ENCODE measurements around the gene ARHGAP10. TPM values are rescaled to one million over a fixed set of nuclear protein-coding genes. Genes with fewer than 3 reads are reported as not detected.

Gene ARHGAP10
- total RNA-seq, 1 donor from 2014 or later: 4.6 TPM

DNA sequence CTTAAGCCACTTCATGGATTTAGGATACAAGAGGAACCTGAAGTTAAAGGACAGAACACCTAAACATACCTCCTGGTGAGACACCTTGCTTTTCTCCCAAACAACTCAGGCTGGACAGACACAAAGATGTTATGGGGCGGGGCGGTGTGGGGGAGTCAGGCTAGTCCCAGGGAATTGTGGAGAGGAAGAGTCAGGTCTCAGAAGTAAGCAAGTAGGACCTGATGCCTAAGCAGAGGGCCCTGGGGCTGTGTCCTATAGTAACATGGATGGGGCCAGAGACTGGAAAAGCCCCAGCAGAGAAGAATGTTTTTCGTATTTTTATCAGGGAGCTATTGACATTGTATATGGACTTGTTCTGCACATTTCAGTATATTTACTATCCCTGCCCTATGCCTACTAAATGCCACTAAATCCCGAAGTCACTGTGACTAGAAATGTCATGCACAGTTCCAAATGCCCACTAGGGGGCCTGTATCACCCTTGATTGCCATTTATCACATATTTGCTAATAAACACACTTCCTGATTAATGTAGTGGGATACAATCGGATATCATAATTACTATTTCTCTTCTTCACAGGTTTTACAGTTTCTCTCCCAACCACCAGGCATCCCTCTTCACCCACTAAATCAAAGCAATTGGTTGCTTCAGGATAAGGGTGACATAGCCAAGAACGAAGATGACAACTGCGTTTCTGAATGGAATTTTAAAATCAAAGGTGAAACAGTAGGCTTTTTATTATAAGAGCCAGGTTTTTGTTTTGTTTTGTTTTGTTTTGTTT is 23.8 kb upstream of the ARHGAP10 start:
- H3K36me3 Mint-ChIP-seq (ENCODE audit: low read depth, unreplicated experiment): no peaks in the 10 kb centered on the region
- H3K9me3 Mint-ChIP-seq (ENCODE audit: unreplicated experiment): no peaks in the 10 kb centered on the region
- H3K4me3 Mint-ChIP-seq (ENCODE audit: unreplicated experiment): no peak overlapping the region
- no peaks in the 10 kb centered on the region for H3K27me3 Mint-ChIP-seq (ENCODE audit: unreplicated experiment)
- DNase-seq (ENCODE audit: low spot score): peak; percentile 35
- H3K4me1 Mint-ChIP-seq (ENCODE audit: unreplicated experiment): no peaks in the 10 kb centered on the region
- TF ChIP-seq, protein P1, sequence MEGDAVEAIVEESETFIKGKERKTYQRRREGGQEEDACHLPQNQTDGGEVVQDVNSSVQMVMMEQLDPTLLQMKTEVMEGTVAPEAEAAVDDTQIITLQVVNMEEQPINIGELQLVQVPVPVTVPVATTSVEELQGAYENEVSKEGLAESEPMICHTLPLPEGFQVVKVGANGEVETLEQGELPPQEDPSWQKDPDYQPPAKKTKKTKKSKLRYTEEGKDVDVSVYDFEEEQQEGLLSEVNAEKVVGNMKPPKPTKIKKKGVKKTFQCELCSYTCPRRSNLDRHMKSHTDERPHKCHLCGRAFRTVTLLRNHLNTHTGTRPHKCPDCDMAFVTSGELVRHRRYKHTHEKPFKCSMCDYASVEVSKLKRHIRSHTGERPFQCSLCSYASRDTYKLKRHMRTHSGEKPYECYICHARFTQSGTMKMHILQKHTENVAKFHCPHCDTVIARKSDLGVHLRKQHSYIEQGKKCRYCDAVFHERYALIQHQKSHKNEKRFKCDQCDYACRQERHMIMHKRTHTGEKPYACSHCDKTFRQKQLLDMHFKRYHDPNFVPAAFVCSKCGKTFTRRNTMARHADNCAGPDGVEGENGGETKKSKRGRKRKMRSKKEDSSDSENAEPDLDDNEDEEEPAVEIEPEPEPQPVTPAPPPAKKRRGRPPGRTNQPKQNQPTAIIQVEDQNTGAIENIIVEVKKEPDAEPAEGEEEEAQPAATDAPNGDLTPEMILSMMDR (IDR thresholded peaks at IDR 0.05; ENCODE audit: unreplicated experiment): peak; percentile 91
- H3K27ac Mint-ChIP-seq (ENCODE audit: unreplicated experiment): no peak overlapping the region

DNA sequence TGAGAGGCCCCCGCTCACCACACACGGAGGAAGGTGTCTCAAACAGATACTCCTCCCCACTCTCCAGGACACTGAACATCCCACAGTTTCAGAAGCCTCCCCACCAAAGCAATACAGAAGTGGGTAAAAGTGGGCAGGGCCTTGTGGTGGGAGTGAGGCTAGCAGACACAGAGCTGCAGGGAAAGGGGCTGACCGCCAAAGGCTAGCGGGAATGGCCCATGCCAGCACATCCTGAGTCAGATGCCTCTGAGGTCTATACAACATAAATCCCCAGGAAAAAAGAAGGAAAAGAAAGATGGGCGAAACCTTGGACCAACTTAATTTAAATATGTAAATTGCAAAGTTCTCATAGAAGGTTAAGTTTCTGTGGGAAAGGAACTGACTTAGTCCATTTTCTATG is 21.9 kb upstream of the ARHGAP10 start:
- Mint-ChIP-seq H3K36me3 (ENCODE audit: low read depth, unreplicated experiment) (no peaks in the 10 kb centered on the region), H3K4me3 (ENCODE audit: unreplicated experiment) (no peak overlapping the region), H3K27me3 (ENCODE audit: unreplicated experiment) (no peaks in the 10 kb centered on the region), H3K9me3 (ENCODE audit: unreplicated experiment) (no peaks in the 10 kb centered on the region), H3K4me1 (ENCODE audit: unreplicated experiment) (no peaks in the 10 kb centered on the region), H3K27ac (ENCODE audit: unreplicated experiment) (no peak overlapping the region)
- DNase-seq (ENCODE audit: low spot score): no peak
- TF ChIP-seq, protein P1 (IDR thresholded peaks at IDR 0.05; ENCODE audit: unreplicated experiment): no peak

DNA sequence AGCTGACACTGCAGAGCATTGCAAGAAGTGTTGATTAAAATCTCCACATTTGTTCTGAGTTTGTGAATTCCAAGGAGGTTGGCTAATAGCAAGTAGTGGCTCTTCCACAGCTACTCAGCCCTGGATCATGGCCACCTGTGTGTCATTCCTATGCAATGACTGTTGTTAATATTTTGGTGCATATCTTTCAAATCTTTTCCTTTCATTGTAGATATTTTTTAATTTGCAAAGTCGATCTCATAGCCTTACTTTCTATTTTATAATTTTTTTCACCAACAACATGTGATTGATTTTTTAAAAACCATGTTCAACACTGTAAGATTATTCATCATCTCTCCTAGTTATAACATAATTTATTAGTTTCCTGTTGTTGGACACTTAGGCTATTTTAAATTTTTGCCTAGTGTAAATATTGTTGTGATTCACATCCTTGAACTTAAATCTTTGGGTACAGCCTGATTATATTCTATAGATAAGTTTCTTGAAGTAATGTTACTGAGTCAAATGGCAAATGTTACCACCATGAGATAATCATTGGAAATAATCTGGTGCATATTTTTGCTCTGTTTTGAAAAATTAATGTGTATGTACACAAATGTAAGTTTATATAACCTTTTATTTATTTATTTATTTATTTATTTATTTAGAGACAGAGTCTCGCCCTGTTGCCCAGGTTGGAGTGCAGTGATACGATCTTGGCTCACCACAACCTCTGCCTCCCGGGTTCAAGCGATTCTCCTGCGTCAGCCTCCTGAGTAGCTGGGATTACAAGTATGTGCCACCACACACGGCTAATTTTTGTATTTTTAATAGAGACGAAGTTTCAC is 17.1 kb upstream of the ARHGAP10 start:
- Mint-ChIP-seq H3K4me3 (ENCODE audit: unreplicated experiment) (no peak overlapping the region), H3K4me1 (ENCODE audit: unreplicated experiment) (no peaks in the 10 kb centered on the region), H3K9me3 (ENCODE audit: unreplicated experiment) (no peaks in the 10 kb centered on the region), H3K27ac (ENCODE audit: unreplicated experiment) (no peak overlapping the region), H3K36me3 (ENCODE audit: low read depth, unreplicated experiment) (no peaks in the 10 kb centered on the region), H3K27me3 (ENCODE audit: unreplicated experiment) (no peaks in the 10 kb centered on the region)
- TF ChIP-seq, protein P1 (IDR thresholded peaks at IDR 0.05; ENCODE audit: unreplicated experiment): no peak
- DNase-seq (ENCODE audit: low spot score): no peak

DNA sequence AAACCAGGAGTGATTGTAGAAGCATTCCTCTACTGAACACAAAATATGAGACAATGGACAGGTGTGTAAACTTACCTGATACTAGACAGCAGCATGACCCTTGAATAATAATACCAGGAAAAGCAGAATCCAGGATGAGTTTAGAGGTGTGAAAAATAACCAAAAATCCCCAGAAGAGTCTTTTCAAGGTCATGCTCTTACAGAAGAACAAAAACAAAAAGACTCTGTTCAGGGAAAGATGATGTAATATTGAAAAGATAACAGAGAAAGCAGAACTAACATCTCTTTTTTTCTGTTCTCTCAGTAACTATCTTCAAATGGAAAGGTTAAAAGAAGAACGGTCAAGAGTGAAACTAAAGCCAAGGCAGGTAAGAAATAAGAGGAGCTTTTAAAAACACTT is 14.0 kb upstream of the ARHGAP10 start:
- DNase-seq (ENCODE audit: low spot score): no peak
- Mint-ChIP-seq H3K27me3 (ENCODE audit: unreplicated experiment) (no peaks in the 10 kb centered on the region), H3K4me3 (ENCODE audit: unreplicated experiment) (no peak overlapping the region), H3K27ac (ENCODE audit: unreplicated experiment) (no peak overlapping the region), H3K9me3 (ENCODE audit: unreplicated experiment) (no peaks in the 10 kb centered on the region), H3K4me1 (ENCODE audit: unreplicated experiment) (no peaks in the 10 kb centered on the region), H3K36me3 (ENCODE audit: low read depth, unreplicated experiment) (no peaks in the 10 kb centered on the region)
- TF ChIP-seq, protein P1 (IDR thresholded peaks at IDR 0.05; ENCODE audit: unreplicated experiment): no peak

DNA sequence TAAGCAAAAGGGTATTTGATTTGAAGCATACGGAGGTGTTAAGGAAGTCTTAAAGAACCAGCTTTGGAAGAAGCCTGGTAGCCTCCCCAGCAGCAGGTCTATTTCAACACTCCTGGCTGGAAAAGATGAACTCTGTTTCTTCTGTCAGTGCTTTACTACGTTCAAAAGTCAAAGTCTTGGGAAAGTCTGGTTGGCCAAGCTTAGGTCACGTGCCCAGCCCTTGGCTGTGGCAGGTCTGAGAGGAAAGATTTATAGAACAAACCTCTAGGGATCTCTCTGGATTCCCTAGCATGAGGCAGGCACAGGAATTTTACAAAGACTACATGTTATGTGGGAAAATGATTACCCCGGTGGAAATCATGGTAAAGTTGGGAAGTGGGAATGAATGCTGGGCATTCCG is 8.6 kb upstream of the ARHGAP10 start:
- no peaks in the 10 kb centered on the region for H3K36me3 Mint-ChIP-seq (ENCODE audit: low read depth, unreplicated experiment)
- H3K9me3 Mint-ChIP-seq (ENCODE audit: unreplicated experiment): no peaks in the 10 kb centered on the region
- DNase-seq (ENCODE audit: low spot score): no peak
- H3K27ac Mint-ChIP-seq (ENCODE audit: unreplicated experiment): no peak overlapping the region
- no peaks in the 10 kb centered on the region for H3K4me1 Mint-ChIP-seq (ENCODE audit: unreplicated experiment)
- TF ChIP-seq, protein P1 (IDR thresholded peaks at IDR 0.05; ENCODE audit: unreplicated experiment): no peak
- H3K4me3 Mint-ChIP-seq (ENCODE audit: unreplicated experiment): no peak overlapping the region
- H3K27me3 Mint-ChIP-seq (ENCODE audit: unreplicated experiment): no peaks in the 10 kb centered on the region

Measured in endothelial cell (in vitro differentiated cells).